ENCODE data around the gene PEDS1. TPM values are rescaled to one million over a fixed set of nuclear protein-coding genes. Genes with fewer than 3 reads are reported as not detected.
A peak's percentile ranks its signal among the peaks of the same experiment; 100 is the strongest.

PEDS1 gene
- total and polyA plus RNA-seq, 2 of the 13 experiments (the other 11 are each of a cell fraction or from before 2014, with no cell fraction given): 30.5 to 93.9 TPM

- no peak for TF ChIP-seq USF2 (IDR thresholded peaks at IDR 0.05; ENCODE audit: low read depth, low read length)
- TF ChIP-seq USF2 (CRISPR knock-in tag; IDR thresholded peaks at IDR 0.05; ENCODE audit: borderline replicate concordance): no peak
- no peak for TF ChIP-seq PAWR (CRISPR knock-in tag; IDR thresholded peaks at IDR 0.05; ENCODE audit: borderline replicate concordance)
- TF ChIP-seq NFAT5 (CRISPR knock-in tag; IDR thresholded peaks at IDR 0.05): peak; percentile 21; the same call in 1 of the 2 replicates
- TF ChIP-seq SMAD9 (CRISPR knock-in tag; IDR thresholded peaks at IDR 0.05): no peak
- no peak for TF ChIP-seq ARID5B (CRISPR knock-in tag; IDR thresholded peaks at IDR 0.05)
- no peak for TF ChIP-seq SMAD3 (CRISPR knock-in tag; IDR thresholded peaks at IDR 0.05)
- no peak for TF ChIP-seq MLXIP (CRISPR knock-in tag; IDR thresholded peaks at IDR 0.05; ENCODE audit: borderline replicate concordance)
- TF ChIP-seq ZNF101 (CRISPR knock-in tag; IDR thresholded peaks at IDR 0.05; ENCODE audit: borderline replicate concordance, low read depth): no peak
- TF ChIP-seq ZNF280D (CRISPR knock-in tag; IDR thresholded peaks at IDR 0.05): no peak
- no peak for TF ChIP-seq FOXM1 (CRISPR knock-in tag; IDR thresholded peaks at IDR 0.05)
- TF ChIP-seq ZFY (CRISPR knock-in tag; IDR thresholded peaks at IDR 0.05): no peak
Observed at GRCh38 chr20:50194422-50194830, 40.9 kb upstream of the PEDS1 start (continued).

Data from HepG2 (cell line).